HG02938 (cell line): ENCODE results near the gene GLB1L.

Experiments used
- ATAC-seq: cut with Tn5 transposase; IDR thresholded peaks from one replicate; pipeline ENCODE4 v1.9.1; 2021; ENCODE audit warnings: mild to moderate bottlenecking, moderate library complexity; ENCODE audit not compliant: unreplicated experiment

GLB1L gene

DNA sequence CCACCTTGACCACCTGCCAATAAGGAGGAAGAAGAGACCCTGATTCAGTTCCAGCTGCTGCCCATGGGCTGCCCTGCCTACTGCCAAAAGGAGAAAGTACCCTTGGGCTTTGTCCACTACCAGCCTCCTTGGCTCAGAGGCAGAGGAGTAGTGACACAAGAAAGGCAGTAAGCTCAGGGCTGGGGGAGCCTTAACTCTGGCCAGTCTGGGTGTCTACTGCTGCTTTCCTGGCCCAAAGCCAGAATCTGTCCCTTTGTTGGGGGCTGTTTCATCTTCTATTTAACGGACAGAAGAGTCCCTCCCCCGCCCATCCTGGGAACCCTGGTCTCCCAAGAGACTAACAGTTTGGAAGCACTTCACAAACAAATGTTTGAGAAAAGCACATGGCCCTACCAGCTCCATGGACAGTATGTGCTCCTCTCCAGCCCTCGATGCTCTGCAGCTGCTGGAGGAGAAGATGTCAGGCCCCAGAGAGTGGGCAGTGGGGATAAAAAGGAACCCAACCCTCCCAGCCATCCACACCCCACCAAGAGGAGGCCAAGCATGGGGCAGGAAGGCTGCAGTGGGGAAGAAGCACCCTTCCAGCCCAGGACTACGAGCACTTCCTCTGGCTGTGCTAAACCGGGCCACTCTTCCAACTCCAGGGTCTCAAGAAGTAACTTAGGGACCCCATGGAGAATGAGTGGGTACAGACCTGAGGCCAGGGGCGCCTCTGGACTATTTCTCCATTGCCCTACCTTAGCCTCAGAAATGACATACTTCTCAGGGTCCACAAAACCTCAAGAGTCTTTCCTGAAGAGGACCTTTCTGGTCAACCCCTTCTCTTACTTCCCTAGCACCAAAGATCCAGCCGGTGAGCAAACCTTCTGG lies 17.0 kb downstream of the GLB1L start:
- no peak for ATAC-seq

DNA sequence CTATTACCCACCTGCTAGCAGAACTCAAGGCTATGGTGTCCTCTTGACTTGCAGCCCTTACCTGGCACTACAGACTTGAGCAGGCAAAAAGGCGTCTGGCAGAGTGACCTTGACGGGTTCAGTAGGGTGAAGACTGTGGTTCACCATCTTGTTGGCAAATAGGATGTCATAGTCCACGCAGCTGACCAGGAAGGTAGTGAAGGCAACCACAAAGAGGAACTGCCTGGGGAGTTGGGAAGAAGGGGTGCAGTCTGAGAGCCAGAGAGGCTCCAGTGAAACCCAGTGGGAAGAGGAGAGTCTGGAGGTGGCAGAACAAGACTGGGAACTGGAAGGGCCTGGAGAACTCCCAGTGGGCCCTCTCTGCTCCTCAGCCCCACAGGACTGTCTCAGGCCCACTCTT lies 19.9 kb downstream of the GLB1L start:
- ATAC-seq, result no peak

DNA sequence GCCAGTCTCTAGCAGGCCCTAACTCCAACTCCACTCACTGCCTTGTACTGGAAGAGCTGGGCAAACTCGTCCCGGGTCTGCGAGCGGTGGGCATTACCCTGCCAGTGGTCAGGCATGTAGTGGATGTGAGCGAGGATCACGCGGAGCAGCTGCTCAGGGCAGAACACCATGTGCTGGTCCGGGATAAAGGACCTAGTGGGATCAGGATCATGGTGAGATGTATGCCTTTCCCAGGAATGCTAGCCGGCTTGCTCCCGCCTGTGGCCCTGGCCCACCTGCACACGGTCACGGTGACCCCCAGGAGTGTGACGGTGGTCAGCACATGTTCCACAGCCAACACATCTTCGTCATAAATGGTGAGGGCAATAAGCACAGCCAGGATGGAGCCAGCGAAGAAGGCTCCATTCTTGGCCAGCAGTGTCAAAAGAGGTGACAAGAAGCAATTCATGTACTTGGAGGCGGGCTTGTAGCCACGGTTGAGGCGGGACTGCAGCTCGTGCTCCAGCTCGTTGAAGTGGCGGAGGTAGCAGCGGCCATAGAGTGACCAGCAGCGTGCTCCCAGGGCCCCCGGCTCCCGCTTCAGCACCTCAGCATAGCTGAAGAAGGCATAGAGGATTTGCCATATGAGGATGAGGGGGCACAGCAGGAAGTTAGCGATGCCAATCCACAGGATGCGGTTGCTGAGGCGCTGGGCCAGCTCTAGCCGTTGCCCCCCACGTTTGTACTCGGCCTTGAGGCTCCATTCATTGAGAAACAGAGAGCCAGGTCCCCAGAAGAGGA lies 21.2 kb downstream of the GLB1L start:
- no peak for ATAC-seq

DNA sequence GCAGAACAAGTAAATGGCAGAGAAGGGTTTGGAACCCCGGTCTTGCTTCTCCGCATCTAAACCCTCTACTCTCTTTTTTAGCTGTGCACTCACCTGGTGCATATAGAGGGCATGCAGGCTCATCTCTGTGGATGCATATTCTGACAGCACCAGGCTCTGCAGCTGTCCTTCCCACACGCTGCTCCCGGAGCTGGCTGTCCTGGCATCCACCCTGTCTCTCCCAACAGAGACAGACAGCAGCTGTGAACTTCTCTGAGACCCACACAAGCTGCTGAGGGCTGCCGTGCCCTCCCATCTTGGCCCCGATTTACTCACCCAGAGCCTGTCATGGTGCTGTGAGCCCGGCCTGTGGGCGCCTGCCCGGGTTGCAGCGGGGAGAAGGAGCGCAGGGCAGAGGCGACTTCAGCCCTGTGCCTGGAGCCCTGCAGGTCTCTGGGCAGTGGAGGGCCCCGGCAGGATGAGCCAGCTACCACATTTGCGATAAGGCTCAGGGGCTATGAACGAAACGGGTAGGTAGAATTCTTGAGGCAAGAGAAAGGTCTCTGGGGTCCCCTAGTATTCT lies 23.2 kb downstream of the GLB1L start:
- no peak for ATAC-seq

DNA sequence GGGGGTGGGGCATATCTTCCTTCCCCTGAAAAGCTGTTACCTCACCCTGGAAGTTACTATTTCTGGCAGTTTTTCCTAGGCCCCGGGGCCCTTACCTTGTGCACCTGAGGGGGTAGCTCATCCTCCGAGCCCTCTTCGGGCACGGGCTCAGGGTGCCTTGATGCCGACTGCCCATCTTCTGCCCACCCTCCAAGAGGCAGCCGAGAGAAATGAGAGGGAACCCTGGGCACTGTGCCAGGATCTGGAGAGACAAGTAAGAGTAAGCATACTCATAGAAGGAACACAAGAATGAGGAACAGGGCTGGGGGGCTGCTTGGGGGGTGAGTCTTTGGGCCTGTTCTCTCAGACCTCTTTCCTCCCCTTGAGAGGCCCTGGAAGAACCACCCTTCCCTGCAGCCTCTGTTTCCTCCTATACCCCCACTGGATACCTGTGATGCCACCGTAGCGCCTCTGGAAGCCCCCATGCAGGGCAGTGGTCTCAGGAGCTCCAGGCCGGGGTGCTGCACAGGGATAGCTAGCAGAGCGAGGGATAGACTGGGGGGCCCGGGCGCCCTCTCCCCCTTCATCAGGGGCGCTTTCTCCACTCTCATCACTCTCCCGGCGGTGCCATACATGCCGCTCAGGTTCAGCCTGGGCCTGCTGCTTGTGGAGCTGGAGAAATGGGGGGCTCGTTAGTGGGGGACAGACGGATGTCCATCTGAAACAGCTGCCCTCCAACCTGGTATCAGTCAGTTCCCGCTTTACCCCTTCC lies 24.4 kb downstream of the GLB1L start:
- no peak for ATAC-seq

DNA sequence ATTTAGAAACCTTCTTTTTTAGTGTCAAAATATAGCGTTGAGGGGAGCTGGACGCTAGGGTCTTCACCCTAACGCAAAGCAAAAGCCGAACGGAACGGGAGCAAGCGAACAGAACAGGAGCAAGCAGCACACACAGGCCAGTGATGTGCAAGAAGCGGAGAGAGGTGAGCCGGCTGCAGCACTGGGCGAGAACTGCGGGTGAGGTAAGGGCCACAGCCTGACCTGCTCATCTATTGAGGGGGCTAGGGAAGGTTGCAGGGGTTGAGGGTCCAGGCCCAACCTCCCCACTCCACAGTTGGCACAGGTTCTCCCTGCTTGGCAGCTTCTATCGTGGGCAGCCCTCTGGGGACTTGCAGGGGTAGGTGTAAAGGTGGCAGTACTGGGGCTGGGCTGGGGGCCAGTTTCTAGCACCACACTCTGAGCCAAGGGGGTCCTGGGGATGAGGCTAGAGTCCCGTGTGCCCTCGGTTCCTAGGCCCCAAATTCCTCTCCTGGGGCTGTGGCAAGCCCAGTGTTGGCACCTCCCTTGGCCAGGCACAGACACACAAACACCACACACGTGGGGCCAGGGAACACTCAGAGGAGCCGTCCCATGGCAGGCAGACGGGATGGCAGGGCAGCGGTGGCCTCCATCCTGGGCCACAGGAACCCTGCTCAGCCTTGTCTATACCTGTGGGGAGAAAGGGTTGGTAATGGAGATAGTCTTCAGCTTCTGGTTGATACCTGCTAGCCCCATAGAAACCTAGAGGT lies 25.3 kb downstream of the GLB1L start:
- ATAC-seq, result no peak

DNA sequence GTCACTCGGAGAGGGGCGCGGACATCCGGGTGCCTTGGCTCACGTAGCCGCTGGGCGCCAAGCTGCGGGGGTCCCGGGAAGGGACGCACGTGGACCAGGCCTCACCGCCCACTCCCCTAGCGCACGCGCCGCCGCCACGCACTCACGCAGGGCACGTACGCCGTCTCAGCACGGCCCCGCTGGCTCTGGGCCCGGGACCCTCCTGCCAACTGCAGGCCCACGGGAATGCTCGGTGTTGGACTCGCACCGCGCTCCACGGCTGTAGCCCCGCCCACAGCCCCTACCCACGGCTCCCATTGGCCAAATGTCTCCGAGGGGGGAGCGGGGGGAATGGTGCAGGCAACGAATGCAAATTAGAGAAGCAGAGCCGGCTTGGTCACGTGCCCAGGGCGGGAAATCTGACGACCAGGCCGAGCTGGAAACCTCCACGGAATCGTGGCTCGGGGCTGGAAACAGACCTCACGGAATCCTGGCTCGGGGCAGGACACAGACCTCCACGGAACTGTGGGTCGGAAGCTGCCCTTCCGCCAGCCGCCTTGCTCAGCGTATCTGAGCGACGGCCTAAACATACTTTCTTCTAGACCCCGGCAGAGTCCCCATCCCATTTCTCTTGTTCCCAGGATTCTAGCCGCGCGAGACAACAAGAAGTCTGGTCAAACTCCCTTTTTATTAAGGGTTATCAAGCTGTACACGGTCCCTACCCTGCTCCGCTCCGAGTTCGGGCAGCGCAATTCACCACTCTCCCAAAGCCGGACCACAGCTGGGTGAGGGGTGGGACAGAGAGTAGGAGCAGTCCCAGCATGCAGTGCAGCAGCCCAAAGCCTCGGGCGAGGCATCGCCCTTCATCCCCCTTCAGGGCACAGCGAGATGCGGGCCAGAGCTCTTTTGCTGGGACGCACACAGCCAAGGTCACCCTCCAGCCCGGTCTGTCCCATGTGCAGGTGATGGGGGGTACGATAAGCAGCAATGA lies 26.2 kb downstream of the GLB1L start, which contains the start of gene ABCB6:
Gene ABCB6 (minus strand): TSS at position 227 of the 970 bp plus-strand sequence. CDS start 285 bp downstream, outside the sequence.
- peak; percentile 72 for ATAC-seq

DNA sequence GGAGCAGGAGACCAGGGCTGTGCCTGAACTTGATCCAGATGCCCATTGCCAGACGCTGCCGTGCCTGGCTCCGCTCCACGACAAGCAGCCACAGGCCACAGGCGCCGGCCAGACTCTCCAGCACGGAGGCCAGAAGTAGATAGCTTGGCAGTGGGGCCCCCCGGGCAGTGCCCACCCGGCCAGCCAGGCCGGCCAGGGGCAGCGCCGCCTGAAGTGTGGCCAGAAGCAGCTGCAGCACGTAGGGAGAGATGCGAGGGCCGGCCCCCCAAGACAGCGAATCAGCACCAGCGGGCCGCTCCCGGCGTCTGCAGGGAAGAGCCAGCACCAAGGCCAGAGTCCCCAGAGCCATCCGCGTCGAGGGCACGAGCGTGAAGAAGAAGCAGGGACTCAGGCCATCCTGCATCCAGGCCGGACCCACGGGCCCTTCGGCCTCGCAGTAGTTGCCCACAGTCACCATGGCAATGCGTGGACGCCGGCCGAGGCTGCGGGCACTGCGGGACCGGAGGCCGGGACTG lies 27.0 kb downstream of the GLB1L start:
- peak; percentile 25 for ATAC-seq

DNA sequence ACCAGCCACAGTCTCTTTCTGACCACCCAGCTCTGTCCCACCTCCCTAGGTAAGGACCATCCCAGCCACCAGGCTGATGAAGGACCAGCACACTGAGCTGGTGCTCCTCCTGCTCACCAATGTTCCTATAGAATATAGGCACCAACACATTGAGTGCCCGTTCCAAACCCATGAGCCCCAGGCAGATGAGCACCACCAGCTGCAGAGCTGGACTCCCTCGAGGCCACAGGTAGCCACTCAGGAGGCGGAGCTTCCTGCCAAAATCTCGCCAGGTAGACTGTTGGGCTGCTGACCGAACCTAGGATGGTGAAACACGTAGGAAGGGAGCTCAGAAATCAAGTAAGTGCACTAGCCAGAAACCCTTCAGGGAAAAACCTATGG lies 28.7 kb downstream of the GLB1L start:
- no peak for ATAC-seq

DNA sequence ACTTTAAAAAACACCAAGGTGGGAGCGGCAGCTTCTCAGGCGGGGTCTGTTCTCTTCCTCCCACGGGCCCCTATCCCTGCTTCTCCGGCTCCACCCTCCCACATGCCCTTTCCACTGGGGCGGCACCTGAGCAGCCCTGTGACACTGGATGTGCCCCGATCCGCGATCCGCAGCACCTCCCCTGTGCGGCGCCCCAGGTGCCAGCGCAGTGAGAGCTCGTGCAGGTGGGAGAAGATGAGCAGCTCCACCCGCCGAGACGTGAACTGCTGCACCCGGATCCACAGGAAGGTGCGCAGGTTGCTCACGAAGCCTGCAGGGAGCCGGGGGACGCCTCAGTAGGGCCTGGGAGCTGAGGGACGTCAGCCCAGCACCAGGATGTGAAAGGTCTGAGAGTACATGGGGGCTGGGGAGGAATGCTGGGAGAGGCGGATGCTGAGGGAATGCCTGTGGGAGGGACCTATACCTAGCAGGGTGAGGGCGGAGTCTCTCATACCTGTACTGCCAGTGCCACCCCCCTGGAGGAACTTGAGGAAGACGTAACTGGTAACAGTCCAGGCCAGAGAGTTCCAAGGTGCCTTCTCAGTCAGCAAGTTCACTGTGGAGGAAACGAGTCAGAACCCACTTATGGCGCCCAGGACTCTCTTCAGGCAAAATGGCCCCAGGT lies 29.2 kb downstream of the GLB1L start:
- no peak for ATAC-seq

DNA sequence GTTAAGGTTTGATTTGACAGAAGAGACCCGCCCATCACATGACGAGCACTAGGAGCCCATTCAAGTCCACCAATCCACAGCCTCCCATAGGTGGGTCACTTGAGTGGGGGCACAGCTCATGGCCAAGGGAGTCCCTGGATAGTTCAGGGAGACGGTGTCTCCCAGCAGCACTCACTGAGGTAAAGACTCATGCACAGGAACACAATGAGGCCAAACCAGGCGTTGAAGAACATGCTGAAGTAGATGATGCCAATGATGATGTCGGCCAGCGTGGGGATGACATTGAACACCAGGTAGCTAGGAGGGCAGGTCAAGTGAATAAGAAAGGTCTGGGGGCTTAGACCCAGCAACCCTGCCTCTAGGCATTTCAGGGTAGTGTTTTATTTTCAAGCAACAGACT lies 30.5 kb downstream of the GLB1L start:
- ATAC-seq, result no peak

DNA sequence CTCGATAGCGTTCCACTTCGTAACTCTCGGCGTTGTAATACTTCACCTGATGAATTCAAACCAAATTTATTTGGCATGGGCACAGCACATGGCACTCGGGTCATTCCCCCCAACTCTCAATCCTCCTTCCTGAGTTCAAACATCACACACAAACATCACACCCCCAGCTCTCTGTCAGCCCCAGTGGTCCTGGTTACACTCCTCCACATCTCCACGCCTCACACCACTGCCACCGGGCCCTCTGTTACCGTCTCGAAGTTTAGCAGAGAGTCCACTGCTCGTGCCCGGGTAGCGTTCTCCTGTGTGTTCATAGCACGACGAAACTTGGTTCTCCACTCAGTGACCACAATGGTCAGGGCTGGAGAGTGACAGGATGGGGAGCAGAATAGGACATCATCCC lies 31.1 kb downstream of the GLB1L start:
- ATAC-seq, result no peak

DNA sequence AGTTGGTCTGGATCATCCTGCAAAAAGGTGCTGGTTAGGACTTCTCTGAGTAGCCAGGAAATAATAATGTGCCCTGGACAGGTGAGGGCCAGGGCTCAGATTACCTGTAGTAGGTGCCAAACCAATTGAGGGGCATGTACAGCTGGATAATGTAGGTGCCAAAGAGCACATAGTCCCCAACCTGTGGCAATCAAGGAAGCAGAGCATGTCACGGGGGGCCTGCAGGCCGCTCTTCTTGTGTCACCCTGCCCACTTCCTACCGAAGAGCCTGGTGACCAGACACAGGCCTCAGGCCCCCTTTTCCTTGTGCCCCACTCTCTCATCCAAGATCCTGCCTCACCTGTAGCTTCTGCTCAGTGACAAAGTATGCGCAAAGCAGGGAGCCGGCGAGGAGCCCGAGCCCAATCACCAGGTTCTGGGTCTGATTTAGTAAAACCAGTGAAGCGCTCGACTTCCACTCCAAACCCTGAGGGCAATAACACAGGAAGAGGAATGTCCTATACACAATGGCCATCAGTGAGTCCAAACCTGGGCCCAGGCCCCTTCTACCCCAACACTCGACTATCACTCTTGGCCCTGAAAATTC lies 31.7 kb downstream of the GLB1L start:
- ATAC-seq, result no peak

DNA sequence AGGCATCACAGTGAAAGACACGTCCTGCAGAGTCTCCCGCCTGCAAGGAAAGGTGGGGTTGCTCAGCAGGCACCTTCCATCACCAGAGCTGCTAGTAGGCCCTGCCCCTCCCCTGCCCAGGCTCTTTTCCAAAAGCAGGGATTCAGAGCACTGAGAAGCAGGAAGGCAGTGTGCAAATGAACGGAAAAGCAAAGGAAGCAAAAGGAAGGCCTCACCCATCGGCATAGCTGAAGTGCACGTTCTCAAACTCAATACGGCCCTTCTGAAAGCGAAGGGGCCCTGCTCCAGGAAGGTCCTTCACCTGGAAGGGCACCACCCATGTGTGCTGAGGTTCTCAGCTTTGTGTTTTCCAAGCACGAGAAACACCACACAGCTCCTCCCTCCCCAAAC lies 32.2 kb downstream of the GLB1L start:
- ATAC-seq, result no peak

DNA sequence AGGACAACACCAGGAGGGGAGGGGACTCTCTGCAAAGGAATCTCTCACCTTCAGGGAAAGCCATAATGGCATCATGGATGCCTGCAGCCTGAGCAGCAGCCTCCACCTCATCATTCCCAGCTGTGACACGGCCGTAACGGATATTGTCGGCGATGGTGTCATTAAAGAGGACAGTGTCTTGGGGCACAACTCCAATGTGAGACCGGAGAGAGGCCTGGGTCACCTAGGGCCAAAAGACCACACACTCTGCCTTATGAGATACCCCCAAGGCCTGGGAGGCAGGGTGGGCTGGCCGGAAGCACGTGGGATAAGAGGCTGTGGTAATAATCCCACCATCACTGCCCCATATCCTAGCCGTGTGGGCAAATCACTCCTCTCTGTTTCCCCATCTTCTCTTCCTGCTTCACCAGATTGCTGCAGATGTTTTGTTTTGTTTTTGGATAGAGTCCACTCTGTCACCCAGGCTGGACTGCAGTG lies 34.3 kb downstream of the GLB1L start:
- ATAC-seq, result no peak

DNA sequence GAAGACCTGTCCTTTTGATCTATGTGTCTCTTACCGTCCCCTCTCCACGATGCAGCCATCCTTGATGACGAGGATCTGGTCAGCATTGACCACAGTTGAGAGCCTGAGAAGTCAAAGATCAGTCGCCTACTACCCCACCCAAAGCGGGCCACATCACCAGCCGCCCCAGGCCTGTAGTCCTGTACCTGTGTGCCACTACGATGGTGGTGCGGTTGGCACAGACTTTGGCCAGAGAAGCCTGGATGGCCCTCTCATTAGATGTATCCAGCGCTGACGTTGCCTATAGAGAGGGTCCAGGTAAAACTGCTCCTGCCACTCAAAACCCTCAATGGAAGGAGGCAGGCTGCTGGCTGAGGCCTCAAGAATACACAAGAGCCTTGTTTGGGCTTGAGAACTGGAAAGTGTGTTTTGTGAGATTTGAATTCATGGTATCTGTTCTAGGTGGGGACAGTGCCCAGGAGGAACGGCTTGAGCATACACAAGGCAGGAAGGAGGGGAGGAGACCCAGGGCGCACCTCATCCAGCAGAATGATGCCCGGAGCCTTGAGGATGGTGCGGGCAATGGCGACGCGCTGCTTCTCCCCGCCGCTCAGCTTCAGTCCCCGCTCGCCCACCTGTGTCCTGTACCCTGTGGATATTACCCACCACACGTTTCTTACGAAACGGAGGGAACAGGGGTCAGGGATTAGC lies 34.9 kb downstream of the GLB1L start:
- ATAC-seq, result no peak
